Neuronal stem cell (in vitro differentiated cells): ENCODE measurements around the gene ADARB1.

Experiments
- DNase-seq: peaks from one replicate; pipeline ENCODE4 v3.0.0-alpha.2; 2013; ENCODE audit warnings: low spot score
- H2AFZ ChIP-seq: one replicate; pipeline ENCODE4 v1.6.1; 2013; ENCODE audit warnings: mild to moderate bottlenecking, low read length, inconsistent platforms
- H2AK5ac ChIP-seq: 2 replicates; pipeline ENCODE4 v1.6.1; 2013; ENCODE audit warnings: low read depth, mild to moderate bottlenecking, inconsistent platforms, low read length, moderate library complexity, mixed read lengths
- H2BK120ac ChIP-seq: 2 replicates; pipeline ENCODE4 v1.6.1; 2013; ENCODE audit warnings: low read depth, mild to moderate bottlenecking, inconsistent platforms, low read length, moderate library complexity, mixed read lengths
- H2BK12ac ChIP-seq: one replicate; pipeline ENCODE4 v1.6.1; 2013; ENCODE audit warnings: low read length, inconsistent platforms
- H2BK15ac ChIP-seq: 2 replicates; pipeline ENCODE4 v1.6.1; 2013; ENCODE audit warnings: mild to moderate bottlenecking, low read length, inconsistent platforms, mixed read lengths
- H2BK5ac ChIP-seq: one replicate; pipeline ENCODE4 v1.6.1; 2013; ENCODE audit warnings: inconsistent platforms, mild to moderate bottlenecking, low read length, moderate library complexity
- H3K14ac ChIP-seq: one replicate; pipeline ENCODE4 v1.6.1; 2013; ENCODE audit warnings: low read length, inconsistent platforms
- H3K18ac ChIP-seq: 2 replicates; pipeline ENCODE4 v1.6.1; 2013; ENCODE audit warnings: low read length, inconsistent platforms
- H3K23ac ChIP-seq: 2 replicates; pipeline ENCODE4 v1.6.1; 2013; ENCODE audit warnings: low read depth, mild to moderate bottlenecking, mixed read lengths, low read length, inconsistent platforms; ENCODE audit not compliant: poor library complexity
- H3K27ac ChIP-seq: replicated peaks from 3 replicates; pipeline ENCODE4 v1.5.1; 2013; ENCODE audit warnings: low read length, inconsistent platforms
- H3K27me3 ChIP-seq, 3 experiments: 2 replicates each; pipeline ENCODE4 v1.6.1; 2013; ENCODE audit warnings: low read length in 3 of 3, mild to moderate bottlenecking in 2 of 3, inconsistent platforms in 1 of 3, low read depth in 1 of 3, mixed read lengths in 1 of 3, moderate library complexity in 1 of 3; ENCODE audit not compliant: control insufficient read depth in 3 of 3, insufficient read depth in 3 of 3
- H3K36me3 ChIP-seq, 2 donors: replicated peaks in 1 of 2; 2 replicates each; pipeline ENCODE4 v1.6.1; 2013; ENCODE audit warnings: low read length in 2 of 2; ENCODE audit not compliant: control insufficient read depth in 2 of 2, insufficient read depth in 2 of 2
- H3K4ac ChIP-seq: 2 replicates; pipeline ENCODE4 v1.6.1; 2013; ENCODE audit warnings: inconsistent platforms, mild to moderate bottlenecking, low read length, moderate library complexity
- H3K4me1 ChIP-seq, 2 donors: 1 replicate in 1 of 2; 2 replicates in 1 of 2; pipeline ENCODE4 v1.6.1; 2013; ENCODE audit warnings: low read length in 2 of 2, low read depth in 1 of 2; ENCODE audit not compliant: control insufficient read depth in 2 of 2, insufficient read depth in 1 of 2
- H3K4me2 ChIP-seq: one replicate; pipeline ENCODE4 v1.6.1; 2013; ENCODE audit warnings: mild to moderate bottlenecking, low read length, inconsistent platforms; ENCODE audit not compliant: insufficient read depth, poor library complexity, severe bottlenecking
- H3K4me3 ChIP-seq, 2 donors: 2 replicates each; pipeline ENCODE4 v1.5.1; 2013; ENCODE audit warnings: low read length in 2 of 2, mild to moderate bottlenecking in 2 of 2, inconsistent platforms in 1 of 2, moderate library complexity in 1 of 2
- H3K79me1 ChIP-seq: one replicate; pipeline ENCODE4 v1.6.1; 2013; ENCODE audit warnings: low read depth, mild to moderate bottlenecking, inconsistent platforms, low read length, moderate library complexity
- H3K9ac ChIP-seq: one replicate; pipeline ENCODE4 v1.6.1; 2013; ENCODE audit warnings: mild to moderate bottlenecking, low read depth, low read length, inconsistent platforms; ENCODE audit not compliant: poor library complexity
- H3K9me3 ChIP-seq, 2 donors: replicated peaks in 1 of 2; 2 replicates each; pipeline versions ENCODE3 to v1.6.1; 2013; ENCODE audit warnings: low read length in 2 of 2, mild to moderate bottlenecking in 2 of 2, inconsistent platforms in 1 of 2, low read depth in 1 of 2, mixed read lengths in 1 of 2, moderate library complexity in 1 of 2; ENCODE audit not compliant: control insufficient read depth in 2 of 2, insufficient read depth in 1 of 2
- H4K8ac ChIP-seq: one replicate; pipeline ENCODE4 v1.6.1; 2013; ENCODE audit warnings: low read depth, mild to moderate bottlenecking, inconsistent platforms, low read length, moderate library complexity
- H4K91ac ChIP-seq: one replicate; pipeline ENCODE4 v1.6.1; 2013; ENCODE audit warnings: low read length, low read depth, mild to moderate bottlenecking, inconsistent platforms; ENCODE audit not compliant: poor library complexity
- WGBS, 2 donors: extraction: QIAGEN DNeasy Blood & Tissue Kit; methylation state at CpG; one replicate each; pipeline ENCODE4 v1.1.7; 2013; ENCODE audit warnings: missing lambda C conversion rate in 2 of 2, mixed read lengths in 1 of 2; ENCODE audit not compliant: insufficient read length in 2 of 2, insufficient replicate concordance in 1 of 2; ENCODE audit errors: extremely low coverage in 2 of 2; 5-methylcytosine and 5-hydroxymethylcytosine counted together

ADARB1 gene

DNA sequence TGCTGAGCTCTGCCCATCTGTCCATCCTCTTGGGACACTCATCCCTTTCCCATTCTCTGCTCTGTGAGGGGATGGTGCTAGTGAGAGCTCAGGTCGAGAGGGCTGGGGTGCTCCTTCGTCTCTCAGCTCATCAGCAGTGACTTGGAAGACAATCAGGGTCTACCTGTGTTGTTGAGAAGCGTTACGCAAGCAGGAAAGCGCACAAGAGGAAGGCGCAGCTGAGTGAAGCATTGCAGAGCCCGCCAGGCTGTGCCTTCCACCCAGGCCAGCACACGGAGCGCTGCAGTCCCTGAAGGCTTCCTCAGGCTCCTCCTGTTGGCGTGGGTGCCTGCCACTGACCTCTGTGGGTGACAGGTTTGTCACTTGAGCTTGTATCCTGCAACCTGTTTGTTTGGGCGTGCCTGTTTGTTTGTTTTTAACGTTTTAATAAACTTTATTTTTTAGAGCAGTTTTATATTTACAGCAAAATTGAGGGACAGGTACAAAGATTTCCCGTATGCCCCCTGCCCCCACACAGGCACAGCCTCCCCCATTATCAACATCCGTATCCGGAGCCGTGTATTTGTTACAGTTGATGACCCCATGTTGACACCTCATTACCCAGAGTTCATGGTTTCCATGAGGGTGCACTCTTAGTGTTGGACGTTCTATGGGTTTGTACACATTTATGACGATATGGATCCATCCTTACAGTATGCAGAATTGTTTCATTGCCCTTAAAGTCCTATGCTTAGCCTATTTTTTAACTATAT, 36.7 kb downstream of the ADARB1 start:
- H3K23ac ChIP-seq: no peak overlapping the region
- no peak overlapping the region for H2AK5ac ChIP-seq
- H3K4ac ChIP-seq: no peak overlapping the region
- no peak overlapping the region for H3K4me2 ChIP-seq
- no peak overlapping the region for H4K91ac ChIP-seq
- no peaks in the 10 kb centered on the region for H3K4me1 ChIP-seq
- H4K8ac ChIP-seq: no peak overlapping the region
- H3K27me3 ChIP-seq: no peaks in the 10 kb centered on the region
- H2BK12ac ChIP-seq: no peak overlapping the region
- H3K79me1 ChIP-seq: no peaks in the 10 kb centered on the region
- no peaks in the 10 kb centered on the region for H3K36me3 ChIP-seq
- no CpG with 5 or more reads among the region's 18 CpGs for WGBS, 2 donors
- no peak overlapping the region for H3K9ac ChIP-seq
- H3K27ac ChIP-seq: no peak overlapping the region
- H3K14ac ChIP-seq: no peak overlapping the region
- no peak overlapping the region for H3K18ac ChIP-seq
- no peak overlapping the region for H2BK5ac ChIP-seq
- H2BK15ac ChIP-seq: no peak overlapping the region
- peak overlapping the region in 1 of 2 donors; percentile 20 for H3K4me3 ChIP-seq
- DNase-seq: no peak
- no peak overlapping the region for H2BK120ac ChIP-seq
- H3K9me3 ChIP-seq: peaks cover 0 to 6% of the 10 kb centered on the region in 2 donors
- no peak overlapping the region for H2AFZ ChIP-seq

DNA sequence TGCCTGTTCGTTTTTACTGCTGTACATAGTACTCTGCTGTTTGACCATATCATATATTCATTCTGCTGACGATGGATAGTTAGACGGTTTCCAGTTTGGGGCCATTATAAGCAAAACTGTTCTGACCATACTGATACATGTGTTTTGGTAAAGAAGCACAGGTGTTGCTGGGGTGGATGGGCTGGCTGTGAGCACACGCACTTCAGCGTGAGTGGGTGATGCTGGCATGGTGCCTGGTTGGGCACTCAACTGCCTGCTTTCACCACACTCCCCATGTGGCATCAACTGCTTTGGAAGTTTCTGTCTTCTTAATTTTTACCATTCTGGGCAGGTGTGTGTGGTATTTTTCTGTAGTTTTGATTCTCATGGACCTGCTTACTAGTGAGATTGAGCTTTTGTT, 37.3 kb downstream of the ADARB1 start:
- WGBS, 2 donors: no CpG with 5 or more reads among the region's 5 CpGs
- H2BK15ac ChIP-seq: no peak overlapping the region
- peaks cover 0 to 6% of the 10 kb centered on the region in 2 donors for H3K9me3 ChIP-seq
- H4K91ac ChIP-seq: no peak overlapping the region
- no peak overlapping the region for H3K27ac ChIP-seq
- no peaks in the 10 kb centered on the region for H3K36me3 ChIP-seq
- no peaks in the 10 kb centered on the region for H3K4me1 ChIP-seq
- H3K4me2 ChIP-seq: no peak overlapping the region
- H3K9ac ChIP-seq: no peak overlapping the region
- no peak overlapping the region for H2AK5ac ChIP-seq
- H2BK12ac ChIP-seq: no peak overlapping the region
- H2AFZ ChIP-seq: no peak overlapping the region
- DNase-seq: no peak
- H3K4ac ChIP-seq: no peak overlapping the region
- H3K23ac ChIP-seq: no peak overlapping the region
- H3K79me1 ChIP-seq: no peaks in the 10 kb centered on the region
- H4K8ac ChIP-seq: no peak overlapping the region
- no peak overlapping the region for H3K14ac ChIP-seq
- no peak overlapping the region for H2BK5ac ChIP-seq
- H3K27me3 ChIP-seq: no peaks in the 10 kb centered on the region
- H3K4me3 ChIP-seq: no peak overlapping the region
- no peak overlapping the region for H2BK120ac ChIP-seq
- no peak overlapping the region for H3K18ac ChIP-seq

DNA sequence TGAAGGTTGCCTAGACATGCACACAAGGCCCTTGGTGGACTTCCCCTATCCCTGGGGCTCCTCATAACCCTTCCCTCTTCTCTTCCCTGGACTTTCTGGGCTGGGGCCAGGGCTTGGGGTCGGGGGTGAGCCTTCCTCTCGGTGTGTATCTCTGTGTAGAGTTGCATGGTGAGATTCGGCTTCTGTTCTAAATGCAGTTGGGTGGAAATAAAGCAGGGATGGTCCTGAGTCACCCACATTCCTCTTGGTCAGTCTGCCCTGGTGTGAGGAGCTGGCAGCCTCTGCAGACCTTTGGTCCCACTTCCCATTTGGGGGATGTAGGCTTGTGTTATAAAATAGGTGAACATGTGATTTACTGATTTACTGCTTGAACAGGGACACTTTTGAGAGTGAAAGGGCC, 38.0 kb downstream of the ADARB1 start:
- Histone ChIP-seq H3K9ac (no peak overlapping the region), H3K9me3 (peaks cover 0 to 5% of the 10 kb centered on the region in 2 donors), H2AFZ (no peak overlapping the region), H2BK12ac (no peak overlapping the region), H2BK15ac (no peak overlapping the region), H2AK5ac (no peak overlapping the region), H3K36me3 (no peaks in the 10 kb centered on the region), H3K27me3 (no peaks in the 10 kb centered on the region), H3K4me3 (no peak overlapping the region), H3K4me1 (no peaks in the 10 kb centered on the region), H3K18ac (no peak overlapping the region), H4K91ac (no peak overlapping the region), H3K4me2 (no peak overlapping the region), H4K8ac (no peak overlapping the region), H3K23ac (no peak overlapping the region), H3K14ac (no peak overlapping the region), H3K27ac (no peak overlapping the region), H3K4ac (no peak overlapping the region), H3K79me1 (no peaks in the 10 kb centered on the region), H2BK5ac (no peak overlapping the region), H2BK120ac (no peak overlapping the region)
- no peak for DNase-seq
- no CpG with 5 or more reads among the region's 3 CpGs for WGBS, 2 donors

DNA sequence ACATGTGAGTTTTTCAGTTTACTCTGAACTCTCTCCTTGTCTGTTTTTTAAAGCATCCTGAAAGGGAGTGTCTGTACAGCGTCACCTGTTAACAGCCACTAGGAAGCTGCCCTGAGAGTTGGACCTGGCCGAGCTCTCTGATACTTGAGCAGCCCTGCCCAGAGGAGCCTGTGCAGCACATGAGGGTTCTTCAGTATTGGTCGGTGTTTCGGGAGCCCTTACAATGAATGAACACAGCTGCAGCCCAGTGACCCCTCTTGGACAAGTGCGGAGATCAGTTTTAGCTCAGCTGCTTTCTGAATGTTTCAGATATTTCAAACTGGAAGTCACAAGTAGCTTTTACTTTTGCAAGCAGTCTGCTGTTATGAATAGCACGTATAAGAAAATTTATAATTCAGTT, 39.2 kb downstream of the ADARB1 start:
- Histone ChIP-seq H3K4me3 (no peak overlapping the region), H2BK120ac (no peak overlapping the region), H3K36me3 (no peaks in the 10 kb centered on the region), H2BK12ac (no peak overlapping the region), H3K23ac (no peak overlapping the region), H3K14ac (no peak overlapping the region), H3K4ac (no peak overlapping the region), H3K79me1 (no peaks in the 10 kb centered on the region), H3K27me3 (no peaks in the 10 kb centered on the region), H3K27ac (no peak overlapping the region), H3K4me1 (no peaks in the 10 kb centered on the region), H3K9ac (no peak overlapping the region), H2AFZ (no peak overlapping the region), H2AK5ac (no peak overlapping the region), H3K9me3 (no peaks in the 10 kb centered on the region), H2BK5ac (no peak overlapping the region), H4K8ac (no peak overlapping the region), H4K91ac (no peak overlapping the region), H2BK15ac (no peak overlapping the region), H3K18ac (no peak overlapping the region), H3K4me2 (no peak overlapping the region)
- DNase-seq: no peak
- no CpG with 5 or more reads among the region's 6 CpGs for WGBS, 2 donors
